Right forelimb (tissue), 1 donor: ENCODE measurements around the gene SLC22A5.
A peak's percentile ranks its signal among the peaks of the same experiment; 100 is the strongest.

Experiments used
- DNase-seq: peaks from one replicate; pipeline ENCODE4 v3.0.0-alpha.2; 2018

The SLC22A5 gene

DNA sequence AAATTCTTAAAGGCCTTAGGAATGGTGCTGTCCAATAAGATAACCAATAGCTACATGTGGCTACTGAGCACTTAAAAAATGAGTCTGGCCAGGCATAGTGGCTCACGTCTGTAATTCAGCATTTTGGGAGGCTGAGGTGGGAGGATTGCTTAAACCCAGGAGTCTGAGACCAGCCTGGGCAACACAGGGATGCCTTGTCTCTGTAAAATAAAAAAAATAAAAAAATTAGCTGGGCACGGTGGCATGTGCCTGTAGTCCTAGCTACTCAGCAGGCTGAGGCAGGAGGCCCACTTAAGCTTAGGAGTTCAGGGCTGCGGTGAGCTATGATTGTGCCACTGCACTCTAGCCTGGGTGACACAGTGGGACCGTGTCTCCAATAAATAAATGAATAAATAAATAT lies 1.3 kb upstream of the SLC22A5 start:
- DNase-seq = no peak

DNA sequence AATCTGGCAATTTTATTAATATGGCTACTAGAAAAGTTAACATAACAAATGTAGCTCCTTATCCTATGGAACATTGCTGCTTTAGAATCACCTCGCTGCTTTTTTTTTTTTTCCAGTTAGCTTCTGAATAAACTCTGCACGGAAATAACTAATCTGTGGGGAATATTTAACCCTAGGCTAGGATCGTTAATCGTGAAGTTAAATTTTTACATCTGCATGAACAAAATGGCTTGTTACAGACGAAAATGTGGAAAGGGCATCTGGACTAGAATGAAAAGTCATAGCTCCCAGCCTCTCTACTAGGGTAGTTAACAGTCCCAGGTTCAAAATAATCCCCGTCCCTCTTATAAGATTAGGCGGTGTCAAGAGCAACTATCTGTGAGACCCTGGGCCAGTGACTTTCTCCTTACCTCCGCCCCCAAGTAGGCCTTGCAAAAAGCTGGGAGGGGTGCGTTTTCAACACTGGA lies 470 bp upstream of the SLC22A5 start:
- DNase-seq = no peak

DNA sequence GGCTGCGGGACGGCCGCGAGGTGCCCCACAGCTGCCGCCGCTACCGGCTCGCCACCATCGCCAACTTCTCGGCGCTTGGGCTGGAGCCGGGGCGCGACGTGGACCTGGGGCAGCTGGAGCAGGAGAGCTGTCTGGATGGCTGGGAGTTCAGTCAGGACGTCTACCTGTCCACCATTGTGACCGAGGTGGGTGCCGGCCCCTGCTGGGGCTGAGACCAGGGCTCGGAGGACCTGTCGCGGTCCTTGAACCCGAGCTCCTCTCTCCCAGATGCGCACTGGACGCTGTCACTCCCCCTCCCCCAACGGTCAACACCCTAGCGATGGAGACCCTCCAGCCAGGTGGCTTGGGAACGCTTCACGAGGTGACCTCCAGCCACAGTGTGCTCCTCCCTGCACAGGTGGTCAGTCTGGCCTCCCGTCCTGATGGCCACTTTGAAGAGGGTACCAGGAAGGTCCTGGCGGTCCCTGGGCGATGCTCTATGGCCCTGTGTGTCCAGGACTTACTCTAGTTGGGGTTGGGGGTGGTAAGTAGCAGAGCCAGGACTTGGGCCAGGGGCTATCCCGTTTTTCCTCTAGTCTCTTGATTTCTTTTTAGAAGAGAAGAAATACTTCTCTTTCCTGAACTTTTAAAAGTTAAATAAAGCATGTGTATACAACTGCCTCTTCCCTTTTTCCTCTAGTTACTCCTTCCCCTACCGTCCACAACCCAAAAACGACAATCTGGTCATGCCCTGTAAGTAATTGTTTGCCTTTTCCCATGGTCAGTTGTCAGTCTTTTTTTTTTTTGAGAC lies 866 bp downstream of the SLC22A5 start:
- no peak for DNase-seq

DNA sequence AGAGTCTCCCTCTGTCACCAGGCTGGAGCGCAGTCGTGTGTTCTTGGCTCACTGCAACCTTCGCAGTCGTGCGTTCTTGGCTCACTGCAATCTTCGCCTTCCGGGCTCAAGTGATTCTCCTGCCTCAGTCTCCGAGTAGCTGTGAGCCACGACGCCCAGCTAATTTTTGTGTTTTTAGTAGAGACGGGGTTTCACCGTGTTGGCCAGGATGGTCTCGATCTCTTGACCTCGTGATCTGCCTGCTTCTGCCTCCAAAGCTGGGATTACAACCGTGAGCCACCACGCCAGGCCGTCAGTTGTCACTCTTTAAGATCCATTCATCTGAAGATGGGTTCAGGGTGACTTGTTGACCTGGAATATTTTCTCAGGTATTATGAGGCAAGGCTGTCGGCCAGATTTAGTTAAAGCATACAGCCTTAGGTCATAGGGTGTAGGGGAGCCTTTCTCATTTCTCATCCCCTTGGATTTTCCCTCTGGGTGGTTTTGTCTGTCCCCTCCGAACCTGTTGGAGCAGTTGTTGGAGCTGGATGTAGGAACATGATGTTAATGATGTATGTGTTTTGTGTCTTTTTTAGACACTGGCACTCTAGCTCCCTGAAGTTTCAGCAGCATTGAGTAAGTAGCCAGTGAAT lies 1.6 kb downstream of the SLC22A5 start:
- DNase-seq = no peak

DNA sequence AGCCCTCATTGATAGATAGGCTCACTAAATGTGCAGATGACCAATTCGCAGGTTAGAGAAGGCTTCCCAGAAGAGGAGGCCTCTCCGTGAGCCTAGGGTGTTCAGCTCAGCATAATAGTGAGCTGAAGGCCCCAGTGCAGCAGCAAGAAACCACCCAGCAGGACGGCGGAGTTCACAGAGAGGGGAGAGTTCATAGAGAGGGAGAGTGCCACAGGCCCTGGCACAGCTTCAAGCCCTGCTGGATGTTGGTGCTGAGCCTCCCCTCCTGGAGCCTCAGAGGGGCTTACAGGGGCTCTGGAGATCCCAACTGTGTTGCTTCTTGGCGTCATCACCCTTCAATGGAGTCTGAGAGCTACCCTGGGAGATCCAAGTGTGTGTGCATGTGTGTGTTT lies 2.1 kb downstream of the SLC22A5 start:
- no peak for DNase-seq

DNA sequence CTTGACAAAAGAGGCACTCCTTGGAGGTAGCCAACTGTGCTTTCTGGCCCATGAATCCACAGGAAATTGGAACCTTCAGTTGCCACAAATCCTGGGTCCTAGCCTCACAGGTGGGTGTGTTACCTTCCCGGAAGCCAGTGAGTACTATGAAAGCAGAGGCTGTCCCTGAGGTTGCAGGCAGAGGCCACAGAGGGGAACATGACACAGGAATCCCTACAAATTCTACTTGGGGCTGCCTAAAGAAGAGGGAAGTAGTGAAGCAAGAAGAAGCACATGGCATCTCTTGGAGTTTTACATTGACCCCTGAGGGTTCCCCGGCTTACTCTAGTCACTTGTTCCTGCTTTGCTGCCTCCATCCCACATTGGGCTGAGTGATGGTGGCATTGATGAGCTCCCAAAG lies 2.6 kb downstream of the SLC22A5 start:
- no peak for DNase-seq

DNA sequence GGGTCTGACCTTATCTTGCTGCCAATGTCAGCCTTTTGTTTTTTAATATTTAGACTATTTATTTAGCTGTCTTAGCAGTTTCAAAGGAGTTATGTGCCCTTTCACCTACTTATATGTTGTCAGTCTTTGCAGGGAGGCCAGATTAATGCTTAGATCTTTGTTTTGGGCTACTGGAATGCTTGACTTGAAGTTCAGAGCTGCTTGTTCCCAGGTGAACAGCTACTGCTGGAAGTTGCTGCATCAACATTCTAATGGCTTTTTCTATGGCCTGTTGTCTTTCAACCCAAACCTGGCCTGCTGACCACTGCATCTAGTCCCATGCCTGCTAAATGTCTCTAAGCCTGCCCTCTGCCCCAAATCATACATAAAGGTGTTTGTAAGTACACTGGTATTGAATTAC lies 3.0 kb downstream of the SLC22A5 start:
- DNase-seq = no peak

DNA sequence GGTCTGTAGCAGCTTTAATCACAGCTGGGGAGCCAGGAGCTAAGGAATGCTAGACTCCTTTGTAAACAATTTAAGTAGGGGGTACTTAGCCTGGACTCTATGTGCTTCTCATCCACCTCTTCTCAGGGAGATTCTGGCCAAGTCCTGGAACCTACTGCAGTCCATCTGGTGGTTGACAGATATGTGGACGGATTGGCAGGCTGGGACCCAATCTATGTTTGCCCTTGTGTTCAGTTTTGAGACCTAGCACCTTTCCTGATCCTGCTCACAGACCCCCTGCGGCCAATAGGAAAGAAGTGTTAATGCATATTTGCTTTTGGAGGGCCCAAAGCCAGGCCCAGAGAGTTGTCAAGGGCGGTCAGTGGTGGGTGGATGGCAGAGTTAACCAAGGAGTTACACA lies 6.4 kb downstream of the SLC22A5 start:
- DNase-seq = no peak

DNA sequence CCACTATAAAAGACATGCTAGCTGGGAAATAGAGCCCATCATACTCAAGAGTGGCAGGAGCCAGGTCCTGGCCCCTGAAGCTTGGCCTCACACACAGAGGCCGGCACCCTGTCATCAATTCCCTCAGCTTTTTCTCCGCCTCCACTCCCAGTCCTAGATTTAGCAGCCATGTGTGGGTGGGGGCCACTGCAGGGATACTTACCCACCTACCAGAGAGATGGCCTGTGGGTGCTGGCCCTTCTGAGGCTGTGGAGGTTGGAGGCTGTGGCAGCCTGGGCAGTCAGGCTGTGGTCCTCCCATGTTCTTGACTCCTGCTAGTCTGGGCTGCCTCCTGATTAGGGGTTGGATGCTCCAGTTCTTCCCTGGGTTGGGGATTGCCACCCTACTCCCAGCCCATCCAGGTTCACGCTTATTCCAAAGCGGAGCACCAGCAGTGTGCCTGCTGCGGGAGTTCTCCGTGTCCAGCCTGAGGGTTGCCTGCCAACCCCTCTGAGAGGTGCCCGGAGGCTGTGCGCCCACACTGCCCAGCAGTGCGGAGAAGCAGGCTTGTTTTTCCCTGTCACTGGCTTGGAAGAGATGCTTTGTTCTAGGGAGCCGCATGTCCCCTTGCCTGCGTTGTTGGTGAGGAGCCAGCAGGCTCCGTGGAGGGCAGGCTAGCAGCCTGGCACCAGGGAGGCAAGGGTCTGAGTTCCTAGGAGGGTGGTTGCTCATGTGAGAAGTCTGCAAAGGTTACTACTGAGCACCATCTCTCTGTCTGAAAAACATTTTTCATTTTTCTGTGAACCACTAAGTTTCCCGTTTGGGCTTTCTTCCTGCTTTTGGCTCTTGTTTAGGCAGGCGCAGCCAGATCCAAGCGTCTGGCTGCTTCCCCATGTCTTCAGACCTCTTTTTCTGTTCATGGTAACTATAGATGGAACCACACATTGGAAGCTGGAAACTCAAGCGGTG lies 7.5 kb downstream of the SLC22A5 start:
- DNase-seq = no peak

DNA sequence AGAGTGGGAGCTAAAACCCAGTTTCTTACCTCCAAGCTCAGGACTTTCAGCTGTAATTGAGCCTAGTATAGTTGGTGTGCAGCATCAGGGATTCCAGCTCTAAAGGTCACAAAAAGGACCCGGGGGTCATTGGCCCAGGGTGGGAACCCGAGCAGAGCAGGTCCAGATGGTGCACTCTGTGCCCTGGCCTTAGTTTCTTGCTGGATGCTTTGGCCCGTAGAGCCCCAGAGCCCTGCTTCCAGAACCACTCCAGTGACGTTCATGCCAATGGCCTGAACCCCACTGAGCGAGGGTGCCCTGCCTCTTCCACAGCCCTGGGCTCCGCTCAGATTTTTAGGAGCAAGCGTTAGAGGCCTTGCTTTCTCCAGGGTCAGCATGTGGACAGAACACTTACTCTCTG lies 8.2 kb downstream of the SLC22A5 start:
- DNase-seq = no peak

DNA sequence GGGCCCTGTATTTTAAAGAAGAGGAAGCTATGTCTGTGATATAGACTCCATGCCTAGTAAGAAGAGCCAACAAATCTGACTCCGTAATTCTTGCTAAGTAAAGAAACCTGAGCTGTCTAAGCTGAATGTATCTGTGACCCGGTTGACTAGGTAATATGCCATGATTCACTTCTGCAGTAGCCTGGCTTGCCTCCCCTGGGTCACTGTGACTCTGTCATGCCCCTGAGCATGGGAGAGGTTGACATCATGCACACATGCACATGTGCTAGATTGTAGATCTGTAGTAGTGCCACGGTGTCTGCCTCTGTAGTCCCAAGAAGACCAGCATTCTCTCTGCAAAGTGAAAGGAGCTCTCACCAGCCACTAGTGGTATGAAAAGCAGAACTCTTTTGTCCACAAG lies 9.1 kb downstream of the SLC22A5 start:
- no peak for DNase-seq

DNA sequence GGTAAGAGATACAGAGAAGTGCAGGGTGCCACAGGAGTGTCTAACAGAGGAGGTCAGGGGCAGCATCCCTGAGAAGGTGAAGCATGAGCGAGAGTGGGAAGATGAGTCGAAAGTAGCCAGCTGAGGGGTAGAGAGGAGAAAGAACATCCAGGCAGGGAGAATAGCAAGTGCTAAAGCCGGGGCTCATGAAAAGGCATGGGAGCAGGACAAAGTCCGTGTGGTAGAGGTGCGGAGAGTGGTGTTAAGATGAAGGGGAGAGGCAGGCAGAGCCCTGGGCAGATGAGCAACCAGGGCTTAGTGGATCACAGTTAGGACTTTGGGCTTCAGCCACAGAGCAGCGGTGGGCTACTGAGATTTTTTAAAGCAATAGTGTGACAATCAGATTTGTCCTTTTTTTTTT lies 10.5 kb downstream of the SLC22A5 start:
- DNase-seq = no peak

DNA sequence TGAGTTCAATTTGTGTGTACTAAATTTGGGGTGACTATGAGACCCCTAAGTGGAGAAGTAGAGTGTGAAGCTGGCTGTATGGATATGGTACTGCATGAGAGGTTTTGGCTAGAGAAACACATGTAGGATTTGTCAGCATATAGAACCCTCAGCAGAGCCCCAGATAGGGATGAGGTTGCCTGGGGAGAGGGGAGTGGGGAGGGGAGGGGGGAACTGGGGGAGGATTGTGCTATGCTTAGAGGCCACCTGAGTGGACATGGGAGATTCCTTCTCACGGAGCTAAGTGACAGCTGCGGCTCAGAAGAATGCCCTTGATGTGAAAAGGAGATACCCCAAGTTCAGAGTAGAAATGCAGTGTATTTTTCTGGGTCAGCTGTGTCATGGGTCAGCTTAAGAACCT lies 11.2 kb downstream of the SLC22A5 start:
- no peak for DNase-seq

DNA sequence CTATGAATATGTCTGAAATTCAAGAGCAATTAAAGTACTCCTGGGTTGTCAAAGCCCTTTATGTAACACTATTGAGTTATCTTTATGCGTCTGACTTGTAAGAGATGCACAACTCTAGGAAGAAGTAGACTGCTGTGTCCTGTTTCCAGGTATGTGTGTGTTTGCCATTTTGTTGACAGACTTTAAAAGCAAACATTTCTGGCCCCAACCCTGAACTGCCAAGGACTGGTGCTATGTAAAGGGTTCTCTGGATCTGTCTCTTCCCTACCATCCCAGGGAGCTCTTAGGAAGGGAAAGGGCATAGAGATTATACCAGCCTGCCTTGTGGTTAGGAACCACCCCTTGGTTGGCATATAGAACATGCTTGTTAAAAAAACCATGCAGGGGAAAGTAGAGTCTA lies 12.1 kb downstream of the SLC22A5 start:
- DNase-seq = no peak

DNA sequence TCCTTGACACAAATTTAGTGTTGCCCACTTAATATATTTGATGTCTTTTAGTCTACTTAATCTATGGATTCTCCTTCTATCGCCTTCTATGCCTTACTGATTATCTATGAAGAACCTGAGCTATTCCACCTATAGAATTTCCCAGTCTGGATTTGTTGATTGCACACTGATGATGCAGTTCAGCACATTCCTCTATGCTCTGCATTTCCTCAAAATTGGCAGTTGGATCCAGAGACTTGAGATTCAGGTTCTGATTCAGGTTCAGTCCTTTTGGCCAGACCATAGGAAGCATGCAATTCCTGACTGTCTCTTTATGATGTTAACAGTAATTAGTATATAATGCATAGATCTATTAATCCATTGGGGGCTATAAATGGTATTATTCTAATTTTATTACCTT lies 13.8 kb downstream of the SLC22A5 start:
- no peak for DNase-seq

DNA sequence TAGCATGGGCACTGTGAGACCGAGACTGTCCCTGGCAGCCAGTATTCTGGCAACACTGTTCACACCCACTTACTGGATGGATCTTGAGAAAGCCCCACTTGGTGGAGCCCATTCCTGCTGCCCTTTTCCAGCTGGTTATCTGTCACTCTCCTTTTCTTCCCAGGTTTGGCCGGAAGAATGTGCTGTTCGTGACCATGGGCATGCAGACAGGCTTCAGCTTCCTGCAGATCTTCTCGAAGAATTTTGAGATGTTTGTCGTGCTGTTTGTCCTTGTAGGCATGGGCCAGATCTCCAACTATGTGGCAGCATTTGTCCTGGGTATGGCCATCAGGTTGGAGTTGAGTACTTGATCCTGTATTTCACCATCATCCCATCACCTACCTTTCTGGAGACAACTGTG lies 14.5 kb downstream of the SLC22A5 start:
- no peak for DNase-seq

DNA sequence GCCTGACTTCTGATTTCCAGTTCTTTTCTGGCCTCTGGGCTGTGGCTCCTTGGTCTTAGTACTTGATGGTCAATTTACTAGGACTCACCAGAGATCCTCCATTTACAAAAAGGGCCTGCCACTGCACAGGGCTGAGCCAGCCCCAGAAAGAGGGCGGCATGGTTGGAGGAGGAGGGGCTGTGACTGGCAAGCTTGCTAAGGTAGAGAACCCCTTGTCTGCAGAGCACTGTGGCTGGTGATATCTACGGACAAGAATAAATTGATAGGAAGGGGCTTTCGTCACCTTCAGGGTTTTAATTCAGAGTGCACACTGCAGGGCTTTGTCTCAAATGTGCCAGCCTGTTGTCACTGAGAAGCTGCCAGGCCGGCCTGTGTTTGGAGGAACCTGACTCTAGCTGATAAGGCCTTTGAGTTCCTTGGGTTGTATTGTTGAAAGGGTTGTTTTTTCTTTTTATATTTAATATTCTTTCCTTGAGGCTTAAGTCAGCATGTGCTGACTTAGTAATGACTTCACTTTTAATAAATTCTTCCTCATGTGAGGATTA lies 15.1 kb downstream of the SLC22A5 start:
- DNase-seq = no peak

DNA sequence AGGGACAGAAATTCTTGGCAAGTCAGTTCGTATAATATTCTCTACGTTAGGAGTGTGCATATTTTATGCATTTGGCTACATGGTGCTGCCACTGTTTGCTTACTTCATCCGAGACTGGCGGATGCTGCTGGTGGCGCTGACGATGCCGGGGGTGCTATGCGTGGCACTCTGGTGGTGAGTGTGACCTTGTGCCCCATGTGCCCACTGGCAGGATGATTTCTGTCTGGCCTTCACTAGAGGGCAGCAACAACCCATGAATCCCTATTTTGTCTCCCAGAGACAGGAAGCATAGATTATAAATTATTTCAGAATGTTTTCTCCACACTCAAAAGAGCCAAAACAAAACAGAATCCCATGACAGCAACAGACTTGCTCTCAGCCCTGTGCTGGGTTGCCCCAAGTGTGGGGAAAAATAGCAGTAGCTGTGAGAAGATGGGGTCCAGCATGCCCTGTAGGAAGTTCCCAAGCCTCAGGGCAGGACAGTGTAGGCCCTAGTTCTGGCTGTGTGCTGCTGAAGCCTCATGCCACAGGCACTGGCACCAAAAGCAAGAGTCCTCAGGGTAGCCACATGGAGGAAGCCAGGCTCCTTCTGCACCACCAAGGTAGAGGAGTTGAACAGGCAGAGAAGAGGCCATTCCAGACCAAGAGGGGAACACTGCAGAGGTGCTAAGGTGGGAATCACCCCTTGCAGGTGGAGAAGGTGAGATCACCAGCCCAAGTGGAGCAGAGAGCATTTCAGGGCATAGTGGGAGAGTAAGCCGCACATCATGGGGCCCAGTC lies 16.0 kb downstream of the SLC22A5 start:
- DNase-seq = no peak

DNA sequence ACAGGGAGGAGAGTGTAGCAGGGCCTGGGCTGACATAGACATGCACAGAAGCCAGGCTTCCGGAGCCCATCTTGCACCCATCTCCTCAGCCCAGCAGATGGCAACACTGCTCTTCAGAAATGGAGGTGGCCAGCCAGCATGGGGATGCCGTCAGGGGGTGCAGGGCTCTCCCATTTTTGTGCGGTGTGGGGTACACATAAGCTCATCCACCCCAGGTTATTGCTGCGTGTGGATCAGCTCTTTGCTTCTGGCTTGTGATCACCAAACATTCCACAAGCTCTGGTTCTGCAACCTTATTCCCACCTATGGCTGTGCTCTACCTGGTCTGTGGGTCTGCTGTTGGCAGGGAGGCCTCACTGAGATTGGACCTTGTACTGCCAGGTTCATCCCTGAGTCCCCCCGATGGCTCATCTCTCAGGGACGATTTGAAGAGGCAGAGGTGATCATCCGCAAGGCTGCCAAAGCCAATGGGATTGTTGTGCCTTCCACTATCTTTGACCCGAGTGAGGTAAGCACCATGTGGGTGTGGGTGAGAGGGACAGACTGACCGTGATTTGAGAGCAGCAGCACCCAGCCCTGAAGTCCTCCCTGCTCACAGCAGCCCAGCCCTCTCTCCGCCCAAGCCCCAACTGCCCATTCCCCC lies 17.3 kb downstream of the SLC22A5 start:
- peak; percentile 76 for DNase-seq

DNA sequence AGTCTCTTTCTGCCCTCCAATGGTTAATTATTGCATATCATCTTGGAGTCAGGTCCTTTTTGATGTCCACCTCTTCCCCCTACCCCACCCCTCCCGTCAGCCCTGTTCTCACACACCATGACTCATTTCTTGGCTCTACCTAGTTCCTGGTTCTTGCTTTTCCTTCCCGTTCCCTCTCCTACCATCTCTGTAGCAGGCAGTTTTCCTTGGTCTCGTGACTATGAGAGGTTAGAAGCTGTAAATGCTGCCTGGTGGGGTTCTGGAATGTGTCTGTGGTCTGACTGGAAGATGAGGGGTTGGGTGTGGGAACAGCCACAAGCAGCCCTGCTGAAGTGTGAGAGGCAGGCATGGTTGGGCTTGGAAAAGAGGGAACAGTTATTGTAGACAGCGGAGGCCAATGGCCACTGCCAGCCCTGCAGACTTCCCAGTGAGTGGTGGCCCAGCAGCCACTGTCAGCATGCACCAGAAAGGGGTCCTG lies 18.2 kb downstream of the SLC22A5 start:
- peak; percentile 75 for DNase-seq

DNA sequence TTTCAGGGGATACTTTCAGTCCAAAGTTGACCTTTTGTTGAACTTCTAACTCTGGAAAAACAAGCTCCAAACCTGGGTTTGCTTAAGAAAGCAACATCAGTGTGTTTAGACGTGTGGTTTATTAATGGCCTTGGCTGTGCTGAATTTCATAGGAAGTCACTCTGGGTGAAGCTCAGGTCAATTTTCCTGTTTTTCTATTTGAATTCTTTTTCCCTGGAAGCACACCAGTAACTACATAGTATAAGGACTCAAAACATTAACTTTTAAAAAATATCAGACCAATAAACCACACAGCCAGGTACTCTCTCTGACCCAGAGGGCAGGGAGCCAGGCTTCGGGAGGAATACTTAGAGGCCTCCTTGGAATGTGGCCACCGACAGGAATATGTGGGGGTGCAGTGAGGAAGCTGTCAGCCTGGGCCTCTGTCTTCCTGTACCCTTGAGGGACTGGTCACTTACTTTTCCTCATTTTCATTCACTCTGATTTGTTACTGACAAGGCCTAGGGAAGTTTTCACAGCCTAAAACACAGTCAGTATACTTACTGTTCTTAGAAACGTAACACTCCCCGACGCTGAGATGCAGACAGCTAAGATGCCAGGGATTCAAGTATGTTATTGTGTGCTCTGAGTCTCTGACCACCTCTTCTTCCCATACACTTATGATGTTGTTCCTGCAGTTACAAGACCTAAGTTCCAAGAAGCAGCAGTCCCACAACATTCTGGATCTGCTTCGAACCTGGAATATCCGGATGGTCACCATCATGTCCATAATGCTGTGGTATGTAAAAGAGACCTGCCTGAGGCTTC lies 18.9 kb downstream of the SLC22A5 start:
- DNase-seq = no peak
